Measurements from ENCODE around the gene SENP7.

SENP7 gene

GRCh38 chr3:101521211-101521701, 8.2 kb upstream of the SENP7 start:
- no peak for TF ChIP-seq YY1 (IDR thresholded peaks at IDR 0.05; ENCODE audit: insufficient read depth, insufficient read length)
- TF ChIP-seq SUZ12 (IDR thresholded peaks at IDR 0.05; ENCODE audit: extremely low read depth, insufficient read depth, insufficient read length): no peak
- TF ChIP-seq ZNF274 (IDR thresholded peaks at IDR 0.05; ENCODE audit: low read depth, low read length): no peak
- peaks cover 20% of the 10 kb centered on the region; the same call in 1 of the 2 replicates for H3K9me3 ChIP-seq (ENCODE audit: insufficient read depth, low read length)
- H3K4me3 ChIP-seq (ENCODE audit: insufficient read length, low read depth): no peak overlapping the region
- peaks cover 3% of the 10 kb centered on the region for H3K4me1 ChIP-seq (ENCODE audit: insufficient read depth, insufficient read length)
- no peaks in the 10 kb centered on the region for H3K36me3 ChIP-seq (ENCODE audit: insufficient read depth, insufficient read length, low read length)
- no peaks in the 10 kb centered on the region for H3K27me3 ChIP-seq (ENCODE audit: insufficient read depth, insufficient read length)
- DNase-seq (ENCODE audit: low read depth, low spot score): no peak
- H3K9ac ChIP-seq (ENCODE audit: insufficient read length, low read depth): no peak overlapping the region

- H3K36me3 ChIP-seq (ENCODE audit: insufficient read depth, insufficient read length, low read length): no peaks in the 10 kb centered on the region
- H3K27me3 ChIP-seq (ENCODE audit: insufficient read depth, insufficient read length): no peaks in the 10 kb centered on the region
- no peak overlapping the region for H3K9ac ChIP-seq (ENCODE audit: insufficient read length, low read depth)
- no peak for TF ChIP-seq SUZ12 (IDR thresholded peaks at IDR 0.05; ENCODE audit: extremely low read depth, insufficient read depth, insufficient read length)
- TF ChIP-seq ZNF274 (IDR thresholded peaks at IDR 0.05; ENCODE audit: low read depth, low read length): no peak
- TF ChIP-seq YY1 (IDR thresholded peaks at IDR 0.05; ENCODE audit: insufficient read depth, insufficient read length): no peak
- H3K4me1 ChIP-seq (ENCODE audit: insufficient read depth, insufficient read length): no peaks in the 10 kb centered on the region
- DNase-seq (ENCODE audit: low read depth, low spot score): no peak
- no peak overlapping the region for H3K4me3 ChIP-seq (ENCODE audit: insufficient read length, low read depth)
- H3K9me3 ChIP-seq (ENCODE audit: insufficient read depth, low read length): peaks cover 6% of the 10 kb centered on the region; the same call in 1 of the 2 replicates
These were observed 6.8 kb upstream of the SENP7 start for GRCh38 chr3:101519685-101520365.

- no peaks in the 10 kb centered on the region for H3K27me3 ChIP-seq (ENCODE audit: insufficient read depth, insufficient read length)
- H3K9ac ChIP-seq (ENCODE audit: insufficient read length, low read depth): no peak overlapping the region
- H3K36me3 ChIP-seq (ENCODE audit: insufficient read depth, insufficient read length, low read length): no peaks in the 10 kb centered on the region
- H3K4me1 ChIP-seq (ENCODE audit: insufficient read depth, insufficient read length): no peaks in the 10 kb centered on the region
- no peak for TF ChIP-seq SUZ12 (IDR thresholded peaks at IDR 0.05; ENCODE audit: extremely low read depth, insufficient read depth, insufficient read length)
- TF ChIP-seq YY1 (IDR thresholded peaks at IDR 0.05; ENCODE audit: insufficient read depth, insufficient read length): no peak
- no peak for TF ChIP-seq ZNF274 (IDR thresholded peaks at IDR 0.05; ENCODE audit: low read depth, low read length)
- H3K4me3 ChIP-seq (ENCODE audit: insufficient read length, low read depth): no peak overlapping the region
- DNase-seq (ENCODE audit: low read depth, low spot score): no peak
- H3K9me3 ChIP-seq (ENCODE audit: insufficient read depth, low read length): no peaks in the 10 kb centered on the region
These were observed 5.4 kb upstream of the SENP7 start for GRCh38 chr3:101518421-101518871.

GRCh38 chr3:101513419-101513986, 491 bp upstream of the SENP7 start:
- Histone ChIP-seq H3K9ac (ENCODE audit: insufficient read length, low read depth) (peak overlapping the region; percentile 80), H3K27me3 (ENCODE audit: insufficient read depth, insufficient read length) (no peaks in the 10 kb centered on the region), H3K4me1 (ENCODE audit: insufficient read depth, insufficient read length) (no peaks in the 10 kb centered on the region), H3K9me3 (ENCODE audit: insufficient read depth, low read length) (no peaks in the 10 kb centered on the region), H3K36me3 (ENCODE audit: insufficient read depth, insufficient read length, low read length) (no peaks in the 10 kb centered on the region), H3K4me3 (ENCODE audit: insufficient read length, low read depth) (peak overlapping the region; percentile 72)
- DNase-seq (ENCODE audit: low read depth, low spot score): no peak
- TF ChIP-seq SUZ12 (IDR thresholded peaks at IDR 0.05; ENCODE audit: extremely low read depth, insufficient read depth, insufficient read length) (no peak), ZNF274 (IDR thresholded peaks at IDR 0.05; ENCODE audit: low read depth, low read length) (no peak), YY1 (IDR thresholded peaks at IDR 0.05; ENCODE audit: insufficient read depth, insufficient read length) (no peak)

GRCh38 chr3:101512396-101512645, 691 bp downstream of the SENP7 start:
- Histone ChIP-seq H3K4me1 (ENCODE audit: insufficient read depth, insufficient read length) (no peaks in the 10 kb centered on the region), H3K9me3 (ENCODE audit: insufficient read depth, low read length) (no peaks in the 10 kb centered on the region), H3K4me3 (ENCODE audit: insufficient read length, low read depth) (peak overlapping the region; percentile 72), H3K9ac (ENCODE audit: insufficient read length, low read depth) (peak overlapping the region; percentile 80), H3K36me3 (ENCODE audit: insufficient read depth, insufficient read length, low read length) (no peaks in the 10 kb centered on the region), H3K27me3 (ENCODE audit: insufficient read depth, insufficient read length) (no peaks in the 10 kb centered on the region)
- TF ChIP-seq ZNF274 (IDR thresholded peaks at IDR 0.05; ENCODE audit: low read depth, low read length) (no peak), YY1 (IDR thresholded peaks at IDR 0.05; ENCODE audit: insufficient read depth, insufficient read length) (no peak), SUZ12 (IDR thresholded peaks at IDR 0.05; ENCODE audit: extremely low read depth, insufficient read depth, insufficient read length) (no peak)
- no peak for DNase-seq (ENCODE audit: low read depth, low spot score)

GRCh38 chr3:101509811-101510210, 3.2 kb downstream of the SENP7 start:
- H3K9ac ChIP-seq (ENCODE audit: insufficient read length, low read depth): no peak overlapping the region
- no peaks in the 10 kb centered on the region for H3K9me3 ChIP-seq (ENCODE audit: insufficient read depth, low read length)

GRCh38 chr3:101509281-101509680, 3.7 kb downstream of the SENP7 start:
- Histone ChIP-seq H3K27me3 (ENCODE audit: insufficient read depth, insufficient read length) (no peaks in the 10 kb centered on the region), H3K9ac (ENCODE audit: insufficient read length, low read depth) (no peak overlapping the region), H3K4me1 (ENCODE audit: insufficient read depth, insufficient read length) (no peaks in the 10 kb centered on the region), H3K9me3 (ENCODE audit: insufficient read depth, low read length) (no peaks in the 10 kb centered on the region), H3K4me3 (ENCODE audit: insufficient read length, low read depth) (no peak overlapping the region), H3K36me3 (ENCODE audit: insufficient read depth, insufficient read length, low read length) (no peaks in the 10 kb centered on the region)
- no peak for TF ChIP-seq ZNF274 (IDR thresholded peaks at IDR 0.05; ENCODE audit: low read depth, low read length)
- no peak for TF ChIP-seq YY1 (IDR thresholded peaks at IDR 0.05; ENCODE audit: insufficient read depth, insufficient read length)
- no peak for TF ChIP-seq SUZ12 (IDR thresholded peaks at IDR 0.05; ENCODE audit: extremely low read depth, insufficient read depth, insufficient read length)
- no peak for DNase-seq (ENCODE audit: low read depth, low spot score)

More at GRCh38 chr3:101509811-101510210, 3.2 kb downstream of the SENP7 start:
- H3K27me3 ChIP-seq (ENCODE audit: insufficient read depth, insufficient read length): no peaks in the 10 kb centered on the region
- TF ChIP-seq SUZ12 (IDR thresholded peaks at IDR 0.05; ENCODE audit: extremely low read depth, insufficient read depth, insufficient read length) (no peak), YY1 (IDR thresholded peaks at IDR 0.05; ENCODE audit: insufficient read depth, insufficient read length) (no peak), ZNF274 (IDR thresholded peaks at IDR 0.05; ENCODE audit: low read depth, low read length) (no peak)
- no peak overlapping the region for H3K4me3 ChIP-seq (ENCODE audit: insufficient read length, low read depth)
- no peaks in the 10 kb centered on the region for H3K4me1 ChIP-seq (ENCODE audit: insufficient read depth, insufficient read length)
- no peak for DNase-seq (ENCODE audit: low read depth, low spot score)
- H3K36me3 ChIP-seq (ENCODE audit: insufficient read depth, insufficient read length, low read length): no peaks in the 10 kb centered on the region
